ENCODE results near the gene NAALADL2. TPM values are rescaled to one million over a fixed set of nuclear protein-coding genes. Genes with fewer than 3 reads are reported as not detected.

Gene NAALADL2
- polyA plus RNA-seq, 2 of the 4 experiments (the other 2 are of a cell fraction) = 0.09 to 0.28 TPM

- H3K4me2 ChIP-seq = no peak overlapping the region
- H3K27ac ChIP-seq = no peak overlapping the region
- POLR2A ChIA-PET = no interaction called here
- FAIRE-seq = no peak
- no peak for TF ChIP-seq BHLHE40 (IDR thresholded peaks at IDR 0.05; ENCODE audit: low read depth, low read length)
- TF ChIP-seq HOXA7 (CRISPR knock-in tag; IDR thresholded peaks at IDR 0.05) = no peak
- TF ChIP-seq FOSL2 (IDR thresholded peaks at IDR 0.05) = no peak
- no peak for TF ChIP-seq FOSL2 (CRISPR knock-in tag; IDR thresholded peaks at IDR 0.05)
- TF ChIP-seq TP53 (CRISPR knock-in tag; IDR thresholded peaks at IDR 0.05) = no peak
- no peak for TF ChIP-seq RNF2 (IDR thresholded peaks at IDR 0.05; ENCODE audit: borderline replicate concordance, low read depth)
- TF ChIP-seq NFE2L2 (conservative IDR thresholded peaks at IDR 0.05; ENCODE audit: low read length) = no peak
- no peak for TF ChIP-seq HEYL (CRISPR knock-in tag; IDR thresholded peaks at IDR 0.05)
- no peak for TF ChIP-seq GATA3 (IDR thresholded peaks at IDR 0.05; ENCODE audit: borderline replicate concordance)
- TF ChIP-seq, protein P1, sequence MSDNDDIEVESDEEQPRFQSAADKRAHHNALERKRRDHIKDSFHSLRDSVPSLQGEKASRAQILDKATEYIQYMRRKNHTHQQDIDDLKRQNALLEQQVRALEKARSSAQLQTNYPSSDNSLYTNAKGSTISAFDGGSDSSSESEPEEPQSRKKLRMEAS (IDR thresholded peaks at IDR 0.05) = no peak
- TF ChIP-seq POLR2AphosphoS2 (conservative IDR thresholded peaks at IDR 0.05; ENCODE audit: low read length) = no peak
- no peak for TF ChIP-seq RCOR1 (IDR thresholded peaks at IDR 0.05; ENCODE audit: low read depth, low read length)
- no peak for TF ChIP-seq PBX3 (IDR thresholded peaks at IDR 0.05)
- TF ChIP-seq, protein P2, sequence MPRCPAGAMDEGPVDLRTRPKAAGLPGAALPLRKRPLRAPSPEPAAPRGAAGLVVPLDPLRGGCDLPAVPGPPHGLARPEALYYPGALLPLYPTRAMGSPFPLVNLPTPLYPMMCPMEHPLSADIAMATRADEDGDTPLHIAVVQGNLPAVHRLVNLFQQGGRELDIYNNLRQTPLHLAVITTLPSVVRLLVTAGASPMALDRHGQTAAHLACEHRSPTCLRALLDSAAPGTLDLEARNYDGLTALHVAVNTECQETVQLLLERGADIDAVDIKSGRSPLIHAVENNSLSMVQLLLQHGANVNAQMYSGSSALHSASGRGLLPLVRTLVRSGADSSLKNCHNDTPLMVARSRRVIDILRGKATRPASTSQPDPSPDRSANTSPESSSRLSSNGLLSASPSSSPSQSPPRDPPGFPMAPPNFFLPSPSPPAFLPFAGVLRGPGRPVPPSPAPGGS (IDR thresholded peaks at IDR 0.05) = no peak
- no peak for TF ChIP-seq JUNB (IDR thresholded peaks at IDR 0.05)
- TF ChIP-seq CBX2 (IDR thresholded peaks at IDR 0.05; ENCODE audit: borderline replicate concordance, low read depth) = no peak
- TF ChIP-seq, protein P3, sequence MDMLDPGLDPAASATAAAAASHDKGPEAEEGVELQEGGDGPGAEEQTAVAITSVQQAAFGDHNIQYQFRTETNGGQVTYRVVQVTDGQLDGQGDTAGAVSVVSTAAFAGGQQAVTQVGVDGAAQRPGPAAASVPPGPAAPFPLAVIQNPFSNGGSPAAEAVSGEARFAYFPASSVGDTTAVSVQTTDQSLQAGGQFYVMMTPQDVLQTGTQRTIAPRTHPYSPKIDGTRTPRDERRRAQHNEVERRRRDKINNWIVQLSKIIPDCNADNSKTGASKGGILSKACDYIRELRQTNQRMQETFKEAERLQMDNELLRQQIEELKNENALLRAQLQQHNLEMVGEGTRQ (IDR thresholded peaks at IDR 0.05) = no peak
- DNase-seq (ENCODE audit: low read depth in 1 of 2, low spot score in 1 of 2) = no peak
- no peak overlapping the region for H3K4me3 ChIP-seq
- CTCF ChIA-PET = no interaction called here
- H3K4me1 ChIP-seq = no peaks in the 10 kb centered on the region
- ATAC-seq = no peak
- no peaks in the 10 kb centered on the region for H3K9me3 ChIP-seq
- 56% methylated on average over 2 of the region's 2 CpGs for WGBS (ENCODE audit: missing lambda C conversion rate)
Observed at GRCh38 chr3:175248832-175249231, 389.7 kb downstream of the NAALADL2 start.

- peak in 1 of 2 experiments; percentile 2 for DNase-seq (ENCODE audit: low read depth in 1 of 2, low spot score in 1 of 2)
- no peak for FAIRE-seq
Observed at GRCh38 chr3:175255698-175256097, 396.6 kb downstream of the NAALADL2 start.

GRCh38 chr3:175257123-175257522, 398.0 kb downstream of the NAALADL2 start:
- CTCF ChIA-PET = no interaction called here
- peaks cover 3% of the 10 kb centered on the region; the same call in 1 of the 3 replicates for H3K4me1 ChIP-seq
- H3K4me3 ChIP-seq = no peak overlapping the region
- H3K4me2 ChIP-seq = no peak overlapping the region
- no peak for DNase-seq (ENCODE audit: low read depth in 1 of 2, low spot score in 1 of 2)
- H3K27ac ChIP-seq = no peak overlapping the region
- POLR2A ChIA-PET = no interaction called here
- no peaks in the 10 kb centered on the region for H3K9me3 ChIP-seq
- FAIRE-seq = no peak
- no peak for ATAC-seq
- TF ChIP-seq BHLHE40 (IDR thresholded peaks at IDR 0.05; ENCODE audit: low read depth, low read length) (no peak), FOXS1 (CRISPR knock-in tag; IDR thresholded peaks at IDR 0.05) (no peak), RARB (CRISPR knock-in tag; IDR thresholded peaks at IDR 0.05) (no peak), MYC (IDR thresholded peaks at IDR 0.05; ENCODE audit: borderline replicate concordance, low read length) (no peak), HEYL (CRISPR knock-in tag; IDR thresholded peaks at IDR 0.05) (no peak), POLR2AphosphoS2 (conservative IDR thresholded peaks at IDR 0.05; ENCODE audit: low read length) (no peak), EP300 (IDR thresholded peaks at IDR 0.05) (no peak), POLR2A (IDR thresholded peaks at IDR 0.05; ENCODE audit: low read length) (no peak), ESRRA (IDR thresholded peaks at IDR 0.05; ENCODE audit: borderline replicate concordance, low read length) (no peak), PHF8 (IDR thresholded peaks at IDR 0.05; ENCODE audit: borderline replicate concordance, low read depth) (no peak), JUN (IDR thresholded peaks at IDR 0.05) (no peak)
- TF ChIP-seq, protein P4, sequence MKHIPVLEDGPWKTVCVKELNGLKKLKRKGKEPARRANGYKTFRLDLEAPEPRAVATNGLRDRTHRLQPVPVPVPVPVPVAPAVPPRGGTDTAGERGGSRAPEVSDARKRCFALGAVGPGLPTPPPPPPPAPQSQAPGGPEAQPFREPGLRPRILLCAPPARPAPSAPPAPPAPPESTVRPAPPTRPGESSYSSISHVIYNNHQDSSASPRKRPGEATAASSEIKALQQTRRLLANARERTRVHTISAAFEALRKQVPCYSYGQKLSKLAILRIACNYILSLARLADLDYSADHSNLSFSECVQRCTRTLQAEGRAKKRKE (CRISPR knock-in tag; IDR thresholded peaks at IDR 0.05; ENCODE audit: low read depth) = no peak
- TF ChIP-seq, protein P2 (IDR thresholded peaks at IDR 0.05) = no peak
- TF ChIP-seq, protein P5, sequence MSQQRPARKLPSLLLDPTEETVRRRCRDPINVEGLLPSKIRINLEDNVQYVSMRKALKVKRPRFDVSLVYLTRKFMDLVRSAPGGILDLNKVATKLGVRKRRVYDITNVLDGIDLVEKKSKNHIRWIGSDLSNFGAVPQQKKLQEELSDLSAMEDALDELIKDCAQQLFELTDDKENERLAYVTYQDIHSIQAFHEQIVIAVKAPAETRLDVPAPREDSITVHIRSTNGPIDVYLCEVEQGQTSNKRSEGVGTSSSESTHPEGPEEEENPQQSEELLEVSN (IDR thresholded peaks at IDR 0.05; ENCODE audit: borderline replicate concordance, low read depth) = no peak

More at GRCh38 chr3:175255698-175256097, 396.6 kb downstream of the NAALADL2 start:
- ChIA-PET POLR2A (no interaction called here), CTCF (no interaction called here)
- Histone ChIP-seq H3K4me3 (no peak overlapping the region), H3K4me1 (no peaks in the 10 kb centered on the region; the same call in 2 of the 3 replicates), H3K27ac (no peak overlapping the region), H3K4me2 (no peak overlapping the region), H3K9me3 (no peaks in the 10 kb centered on the region)
- TF ChIP-seq, protein P1 (IDR thresholded peaks at IDR 0.05) = no peak
- TF ChIP-seq HOXA7 (CRISPR knock-in tag; IDR thresholded peaks at IDR 0.05) (no peak), HOXB5 (CRISPR knock-in tag; IDR thresholded peaks at IDR 0.05) (no peak), CBX8 (IDR thresholded peaks at IDR 0.05) (no peak), EHF (CRISPR knock-in tag; IDR thresholded peaks at IDR 0.05) (no peak), CEBPB (IDR thresholded peaks at IDR 0.05) (peak in 1 of 2 experiments; percentile 11; a peak in 1 of 4 replicates), POLR2A (IDR thresholded peaks at IDR 0.05; ENCODE audit: low read length) (no peak), TP53 (CRISPR knock-in tag; IDR thresholded peaks at IDR 0.05) (no peak)
- WGBS (ENCODE audit: missing lambda C conversion rate) = 0% methylated on average over 1 of the region's 1 CpG
- ATAC-seq = no peak

Measured in A549 (cell line).